AG04449 (cell line): ENCODE measurements around the gene ITGA11.

ENCODE experiments used
- CTCF ChIA-PET: fragments of 350-600 bp; formaldehyde crosslinking; extraction: SDS; loops from one replicate; lab custom pipeline; 2021; ENCODE audit warnings: antibody characterized with exemption; lab: Yijun Ruan, JAX
- POLR2A ChIA-PET: fragments of 400-600, 350-600 bp; formaldehyde crosslinking; extraction: SDS; loops from one replicate; lab custom pipeline; 2020; ENCODE audit warnings: antibody characterized with exemption, inconsistent platforms; lab: Yijun Ruan, JAX
- DNase-seq: peaks from one replicate; pipeline ENCODE4 v3.0.0-alpha.2; 2010; ENCODE audit warnings: low read depth, low spot score
- H3K4me3 ChIP-seq: 2 replicates; pipeline ENCODE4 v1.5.1; 2011; ENCODE audit warnings: low read depth, mild to moderate bottlenecking, control low read depth, low read length
- TF ChIP-seq, protein P1 (sequence below): IDR thresholded peaks from one replicate; pipeline ENCODE4 v1.5.1; 2011; ENCODE audit warnings: mild to moderate bottlenecking, moderate library complexity, low read length, control low read depth, inconsistent platforms; ENCODE audit not compliant: insufficient read depth; ENCODE audit errors: missing control alignments

ITGA11 gene

DNA sequence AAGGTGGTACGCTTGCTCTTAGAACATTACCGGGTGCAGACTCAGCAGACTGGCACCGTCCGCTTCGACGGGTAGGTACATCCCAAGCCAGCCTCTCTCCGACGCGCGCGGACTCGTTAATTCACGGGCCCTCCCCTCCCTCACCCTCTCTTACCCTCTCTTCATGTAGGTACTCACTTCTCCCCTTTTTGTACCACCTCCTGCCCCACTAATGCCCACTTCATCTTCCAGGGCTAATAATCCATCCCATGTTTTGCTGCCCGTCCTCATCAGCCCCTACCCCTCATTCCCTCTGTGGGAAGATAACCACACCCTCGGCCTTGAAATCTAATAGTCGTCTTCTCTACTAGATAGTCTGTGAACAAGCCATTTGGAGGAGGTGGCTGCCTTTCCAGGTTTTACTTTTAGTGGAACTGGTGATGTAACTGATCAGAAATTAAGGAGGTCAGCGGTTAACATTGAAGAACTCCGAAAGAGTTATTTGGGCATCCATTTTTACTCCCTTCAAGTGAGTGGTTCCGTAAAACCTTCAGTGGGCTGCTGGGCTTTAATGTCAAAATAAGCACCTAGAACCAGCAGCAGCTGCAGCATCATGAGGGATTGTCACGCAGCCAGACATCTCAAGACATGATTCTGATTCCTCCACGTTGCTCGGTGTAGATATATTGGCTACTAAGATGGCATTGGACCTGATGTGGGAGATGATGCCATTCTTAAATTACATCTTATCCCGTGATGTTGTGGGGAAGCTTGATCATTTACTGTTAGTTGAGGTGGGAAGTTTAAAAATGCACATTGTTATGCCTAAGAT lies 153.2 kb downstream of the ITGA11 start:
- TF ChIP-seq, protein P1, sequence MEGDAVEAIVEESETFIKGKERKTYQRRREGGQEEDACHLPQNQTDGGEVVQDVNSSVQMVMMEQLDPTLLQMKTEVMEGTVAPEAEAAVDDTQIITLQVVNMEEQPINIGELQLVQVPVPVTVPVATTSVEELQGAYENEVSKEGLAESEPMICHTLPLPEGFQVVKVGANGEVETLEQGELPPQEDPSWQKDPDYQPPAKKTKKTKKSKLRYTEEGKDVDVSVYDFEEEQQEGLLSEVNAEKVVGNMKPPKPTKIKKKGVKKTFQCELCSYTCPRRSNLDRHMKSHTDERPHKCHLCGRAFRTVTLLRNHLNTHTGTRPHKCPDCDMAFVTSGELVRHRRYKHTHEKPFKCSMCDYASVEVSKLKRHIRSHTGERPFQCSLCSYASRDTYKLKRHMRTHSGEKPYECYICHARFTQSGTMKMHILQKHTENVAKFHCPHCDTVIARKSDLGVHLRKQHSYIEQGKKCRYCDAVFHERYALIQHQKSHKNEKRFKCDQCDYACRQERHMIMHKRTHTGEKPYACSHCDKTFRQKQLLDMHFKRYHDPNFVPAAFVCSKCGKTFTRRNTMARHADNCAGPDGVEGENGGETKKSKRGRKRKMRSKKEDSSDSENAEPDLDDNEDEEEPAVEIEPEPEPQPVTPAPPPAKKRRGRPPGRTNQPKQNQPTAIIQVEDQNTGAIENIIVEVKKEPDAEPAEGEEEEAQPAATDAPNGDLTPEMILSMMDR = no peak
- H3K4me3 ChIP-seq = peak overlapping the region; percentile 99
- no peak for DNase-seq
- CTCF ChIA-PET = interaction anchor here (1.0 to 13.7 kb wide), 2 partner anchors 26 to 597 kb away, joined by 3 to 134 read pairs; no protein-coding TSS in a partner anchor
- POLR2A ChIA-PET = interaction anchor here (0.8 kb wide), 1 partner anchor 11 kb away, joined by 3 read pairs; no protein-coding TSS in a partner anchor

DNA sequence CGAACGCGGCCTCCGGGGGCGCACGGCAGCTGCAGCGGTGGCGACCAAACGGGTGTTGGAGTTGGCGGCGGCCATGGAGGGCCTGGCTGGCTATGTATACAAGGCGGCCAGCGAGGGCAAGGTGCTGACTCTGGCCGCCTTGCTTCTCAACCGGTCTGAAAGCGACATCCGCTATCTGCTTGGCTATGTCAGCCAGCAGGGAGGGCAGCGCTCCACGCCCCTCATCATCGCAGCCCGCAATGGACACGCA lies 153.7 kb downstream of the ITGA11 start:
- POLR2A ChIA-PET = interaction anchor here (0.7 to 1.4 kb wide), 3 partner anchors 21 to 48 kb away, joined by 3 to 5 read pairs (median 4); partner anchors contain the start of gene CLN6
- TF ChIP-seq, protein P1 = peak; percentile 65
- H3K4me3 ChIP-seq = peak overlapping the region; percentile 99
- CTCF ChIA-PET = interaction anchor here (13.7 kb wide), 1 partner anchor 26 kb away, joined by 134 read pairs; no protein-coding TSS in a partner anchor
- no peak for DNase-seq

DNA sequence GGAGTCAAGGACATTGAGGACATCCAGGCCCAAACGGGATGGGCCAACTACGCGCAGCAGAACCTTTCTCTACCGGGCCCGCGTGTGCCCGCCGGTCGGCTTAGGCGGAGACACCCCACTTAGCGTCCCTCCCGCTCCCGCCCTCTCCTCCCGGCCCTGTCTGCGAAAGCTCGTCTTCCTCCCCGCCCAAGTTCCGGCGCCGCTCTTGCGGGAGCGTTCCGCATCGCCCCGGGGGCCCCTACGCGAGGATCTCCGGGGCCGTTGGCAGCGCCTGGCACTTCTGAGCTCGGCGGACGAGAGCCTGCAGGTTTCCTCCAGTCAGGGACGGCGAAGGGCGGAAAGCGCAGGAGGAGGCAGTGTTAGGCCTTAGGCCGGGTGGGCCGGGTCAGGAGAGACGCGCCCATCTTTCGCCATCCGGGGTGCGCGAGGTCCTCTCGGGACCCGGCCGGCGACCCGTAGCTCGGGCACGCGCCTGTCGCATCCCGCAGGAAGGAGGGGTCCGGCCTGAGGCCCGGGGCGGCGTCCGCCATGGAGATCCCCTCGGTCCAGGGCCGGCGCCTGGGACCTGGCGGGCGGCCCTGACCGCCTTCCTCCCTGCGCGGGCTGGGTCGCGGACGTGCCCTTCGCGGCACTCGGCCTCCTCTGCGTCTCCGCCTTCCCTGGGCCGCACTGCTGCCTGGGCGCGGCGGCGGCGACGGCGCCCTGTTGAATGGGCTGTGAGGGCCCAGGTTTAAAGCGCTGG lies 154.2 kb downstream of the ITGA11 start, which contains the start of gene FEM1B:
Gene FEM1B (plus strand): TSS at position 143 of the 742 bp plus-strand sequence. CDS start 673 bp downstream, outside the sequence.
- H3K4me3 ChIP-seq = peak within 1 kb of the TSS; percentile 99
- POLR2A ChIA-PET = interaction anchor here (0.7 to 1.4 kb wide), 8 partner anchors 21 to 541 kb away, joined by 3 to 5 read pairs (median 4); partner anchors contain the start of gene CLN6
- peak; percentile 56 for DNase-seq
- CTCF ChIA-PET = interaction anchor here (0.8 to 13.7 kb wide), 2 partner anchors 25 to 29 kb away, joined by 3 to 134 read pairs; no protein-coding TSS in a partner anchor
- TF ChIP-seq, protein P1 = no peak

DNA sequence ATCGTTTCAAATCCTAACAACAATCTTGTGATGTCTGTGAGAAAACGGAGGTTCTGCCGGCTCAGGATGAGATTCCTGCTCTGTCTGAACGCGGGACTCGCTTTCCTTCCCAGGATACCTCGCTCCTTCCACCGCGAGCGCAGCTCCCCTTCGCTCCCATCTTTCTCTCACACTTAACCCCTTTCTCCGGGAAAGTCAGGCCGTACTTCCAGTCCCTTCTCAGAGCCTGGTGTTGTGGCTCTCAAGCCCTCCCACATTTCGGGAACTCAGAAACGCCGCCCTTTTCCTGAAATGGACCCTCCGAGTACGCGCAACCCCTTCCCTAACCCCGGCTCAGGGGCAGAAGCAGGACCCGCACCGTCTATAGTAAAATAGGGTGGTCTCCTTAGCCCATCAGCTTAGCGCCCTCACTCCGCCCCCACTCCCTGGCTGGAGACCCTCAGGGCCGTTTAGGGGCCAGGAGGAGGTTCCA lies 154.8 kb downstream of the ITGA11 start:
- H3K4me3 ChIP-seq = peak overlapping the region; percentile 99
- POLR2A ChIA-PET = interaction anchor here (0.8 to 1.4 kb wide), 7 partner anchors 20 to 542 kb away, joined by 3 to 5 read pairs (median 4); partner anchors contain the start of gene CLN6
- no peak for DNase-seq
- TF ChIP-seq, protein P1 = no peak
- CTCF ChIA-PET = interaction anchor here (0.5 to 13.7 kb wide), 3 partner anchors 19 to 29 kb away, joined by 3 to 134 read pairs (median 3); no protein-coding TSS in a partner anchor

DNA sequence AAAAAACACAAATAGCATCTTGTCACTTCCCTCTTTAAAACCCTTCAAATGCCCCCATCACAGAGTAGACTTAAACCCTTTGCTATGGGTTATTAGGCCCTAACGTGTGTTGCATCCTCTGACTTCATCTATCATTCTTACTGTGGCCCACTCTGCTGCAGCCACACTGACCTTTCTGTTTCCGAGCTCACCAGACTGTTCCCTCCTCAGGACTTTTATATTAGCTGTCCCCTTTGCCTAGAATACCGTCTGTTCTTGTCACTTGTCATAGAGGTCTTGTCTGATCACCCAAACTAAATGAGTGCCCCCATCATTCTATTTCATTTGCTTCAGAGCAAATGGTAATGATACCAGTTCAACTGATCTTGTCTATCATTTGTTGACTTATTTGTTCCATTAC lies 155.3 kb downstream of the ITGA11 start:
- POLR2A ChIA-PET = interaction anchor here (0.9 to 1.1 kb wide), 3 partner anchors 45 to 543 kb away, joined by 3 to 4 read pairs (median 3); no protein-coding TSS in a partner anchor
- DNase-seq = no peak
- peak overlapping the region; percentile 99 for H3K4me3 ChIP-seq
- TF ChIP-seq, protein P1 = no peak
- CTCF ChIA-PET = interaction anchor here (0.5 to 13.7 kb wide), 3 partner anchors 20 to 30 kb away, joined by 3 to 134 read pairs (median 3); no protein-coding TSS in a partner anchor
